ENCODE data around the gene COBLL1.

The COBLL1 gene

DNA sequence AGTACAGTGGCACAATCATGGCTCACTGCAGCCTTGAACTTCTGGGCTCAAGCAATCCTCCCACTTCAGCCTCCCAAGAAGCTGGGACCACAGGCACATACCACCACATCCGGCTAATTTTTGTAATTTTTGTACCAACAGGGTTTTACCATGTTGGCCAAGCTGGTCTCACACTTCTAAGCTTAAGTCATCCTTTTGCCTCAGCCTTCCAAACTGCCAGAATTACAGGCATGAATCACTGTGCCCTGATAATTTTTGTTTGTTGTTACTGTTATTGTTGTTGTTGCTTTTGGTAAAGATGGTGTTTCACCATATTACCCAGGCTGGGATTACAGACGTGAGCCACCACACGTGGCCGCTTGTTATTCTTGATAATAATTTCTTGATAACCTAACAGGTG is 10.5 kb upstream of the COBLL1 start:
- no peak for DNase-seq

- DNase-seq: no peak
Observed at GRCh38 chr2:164850235-164850634, 8.6 kb upstream of the COBLL1 start.

- DNase-seq: no peak
Observed at GRCh38 chr2:164849506-164849905, 7.9 kb upstream of the COBLL1 start.

- no peak for DNase-seq
Observed at GRCh38 chr2:164847981-164848741, 6.5 kb upstream of the COBLL1 start.

DNA sequence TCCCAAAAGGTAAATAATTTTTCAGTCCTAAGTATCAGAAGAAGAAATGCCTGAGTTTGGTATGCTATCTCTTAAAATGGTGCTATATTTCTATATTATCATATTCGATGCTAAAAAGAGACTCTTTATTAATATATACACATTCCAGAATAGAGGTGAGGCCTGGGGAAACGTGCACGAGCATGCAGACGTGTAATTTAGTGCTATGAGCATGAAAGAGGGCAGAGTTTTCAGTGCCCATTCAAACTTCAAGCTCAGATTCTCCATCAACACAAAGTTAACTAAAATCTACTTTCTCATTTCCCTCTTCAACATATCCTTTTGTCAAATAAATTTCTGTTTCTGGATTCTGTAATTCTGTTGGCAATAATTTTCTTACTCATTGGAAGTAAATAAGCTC is 5.7 kb upstream of the COBLL1 start:
- no peak for DNase-seq

GRCh38 chr2:164846276-164846675 is 4.7 kb upstream of the COBLL1 start:
- no peak for DNase-seq

DNA sequence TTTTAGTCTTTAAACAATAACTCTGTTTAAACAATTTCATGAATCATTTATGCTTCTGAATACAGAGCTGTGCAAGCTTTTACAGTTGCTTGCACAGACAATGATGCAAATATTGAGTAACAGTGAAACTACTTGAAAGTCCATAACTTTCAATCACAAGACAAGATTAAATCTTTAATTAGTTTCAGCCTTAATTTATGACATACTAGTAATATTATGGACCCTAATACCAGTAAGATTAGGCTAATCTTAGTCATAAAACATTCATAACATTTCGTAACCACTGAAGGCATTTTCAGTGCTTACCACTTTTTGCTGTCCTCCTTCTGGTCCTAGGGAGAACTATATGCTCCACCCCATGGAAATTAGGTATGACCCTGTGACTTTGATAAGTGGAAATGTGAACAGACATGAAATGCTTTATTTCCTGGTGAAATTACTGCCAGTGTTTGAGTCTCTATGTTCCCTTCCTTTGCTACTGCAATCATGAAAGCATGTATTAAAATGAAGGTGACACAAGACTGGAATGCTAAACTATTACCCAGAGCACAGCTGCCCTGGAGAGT is 1.8 kb upstream of the COBLL1 start:
- DNase-seq: no peak

DNA sequence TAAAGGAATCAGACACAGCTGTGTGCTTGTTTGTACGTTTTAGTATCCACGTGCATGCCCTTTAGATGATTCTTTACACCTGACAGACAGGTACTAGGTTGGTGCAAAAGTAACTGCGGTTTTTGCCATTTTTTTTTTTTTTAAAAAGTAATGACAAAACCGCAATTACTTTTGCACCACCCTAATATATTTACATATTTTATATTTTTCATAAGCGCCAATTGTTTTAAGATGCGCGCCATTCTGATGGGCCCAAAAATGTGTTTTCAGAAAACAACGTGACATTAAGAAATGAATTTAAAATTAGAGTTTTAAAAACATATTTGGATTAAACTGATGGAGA is 972 bp upstream of the COBLL1 start:
- DNase-seq: no peak

- DNase-seq: no peak
Observed at GRCh38 chr2:164840930-164841718, 499 bp downstream of the COBLL1 start.

DNA sequence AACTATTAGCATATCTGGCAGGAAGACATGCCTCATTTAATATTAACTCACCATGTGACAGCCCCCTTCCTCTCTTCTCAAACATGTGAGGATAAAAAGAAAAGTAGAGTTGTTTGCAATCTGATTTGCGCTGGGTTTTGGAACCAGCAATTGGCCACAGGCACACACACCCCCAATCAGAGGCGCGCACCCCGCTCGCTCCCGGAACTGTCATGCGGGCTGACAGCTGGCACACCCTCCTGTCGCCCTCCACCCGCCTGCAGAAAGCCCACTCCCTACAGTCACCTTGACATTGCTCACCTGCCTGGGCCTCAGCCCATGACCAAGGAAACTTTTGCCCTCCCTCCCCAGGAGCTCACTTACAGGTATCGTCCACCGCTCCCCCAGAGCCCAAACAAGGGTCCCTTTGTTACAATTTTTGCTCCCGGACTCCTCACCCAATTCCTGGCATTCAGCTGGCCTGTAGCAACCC is 1.1 kb downstream of the COBLL1 start:
- DNase-seq: no peak

DNA sequence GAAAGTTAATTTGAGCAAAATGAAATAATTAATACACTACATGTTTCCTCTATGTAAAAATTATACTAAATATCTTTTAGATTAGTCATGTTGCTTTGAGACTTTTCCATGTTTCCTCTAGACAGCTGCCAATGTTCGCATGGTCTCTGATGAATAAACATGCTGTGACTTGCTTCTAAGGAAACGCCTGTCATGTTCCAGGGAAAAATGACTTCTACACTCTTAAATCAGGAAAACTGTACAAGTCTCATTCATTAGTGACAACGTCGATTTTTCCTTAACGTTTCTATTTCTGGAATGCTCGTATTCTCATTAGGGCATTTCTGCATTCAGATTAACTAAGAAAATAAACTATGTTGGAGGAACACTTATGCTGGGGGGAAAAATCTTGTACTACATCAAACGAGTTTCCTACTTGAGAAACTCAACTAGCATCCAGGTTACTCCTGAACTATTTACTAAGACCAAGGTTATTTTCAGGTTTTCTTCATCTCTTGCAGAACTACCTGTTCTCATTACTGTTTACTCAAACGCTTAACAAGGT is 1.6 kb downstream of the COBLL1 start:
- DNase-seq: no peak

GRCh38 chr2:164837807-164838206 is 3.8 kb downstream of the COBLL1 start:
- DNase-seq: no peak

GRCh38 chr2:164836907-164837306 is 4.7 kb downstream of the COBLL1 start:
- DNase-seq: no peak

- DNase-seq: no peak
Observed at GRCh38 chr2:164835302-164835701, 6.3 kb downstream of the COBLL1 start.

DNA sequence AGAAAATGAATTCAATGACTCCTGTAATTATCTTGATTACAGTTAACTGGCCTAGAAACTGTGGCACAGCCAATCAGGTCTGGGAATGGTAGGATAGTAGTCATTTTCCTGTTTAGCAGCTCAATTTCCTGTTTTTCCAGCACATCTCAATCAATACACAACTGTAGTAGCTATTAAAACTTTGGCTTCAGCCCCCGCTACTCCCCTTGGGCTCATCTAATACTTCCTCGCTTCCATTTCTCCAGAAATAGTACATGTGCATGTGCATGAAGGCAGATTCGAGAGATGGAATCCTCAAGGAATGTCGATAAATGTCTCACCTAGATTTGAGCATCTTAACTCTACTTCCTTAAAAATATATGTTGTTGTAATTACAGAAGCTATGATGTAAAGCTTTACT is 9.7 kb downstream of the COBLL1 start:
- DNase-seq: no peak

- no peak for DNase-seq
Observed at GRCh38 chr2:164831180-164831579, 10.4 kb downstream of the COBLL1 start.

- no peak for DNase-seq
Observed at GRCh38 chr2:164826293-164827243, 15.1 kb downstream of the COBLL1 start.

GRCh38 chr2:164824872-164825271 is 16.8 kb downstream of the COBLL1 start:
- no peak for DNase-seq

DNA sequence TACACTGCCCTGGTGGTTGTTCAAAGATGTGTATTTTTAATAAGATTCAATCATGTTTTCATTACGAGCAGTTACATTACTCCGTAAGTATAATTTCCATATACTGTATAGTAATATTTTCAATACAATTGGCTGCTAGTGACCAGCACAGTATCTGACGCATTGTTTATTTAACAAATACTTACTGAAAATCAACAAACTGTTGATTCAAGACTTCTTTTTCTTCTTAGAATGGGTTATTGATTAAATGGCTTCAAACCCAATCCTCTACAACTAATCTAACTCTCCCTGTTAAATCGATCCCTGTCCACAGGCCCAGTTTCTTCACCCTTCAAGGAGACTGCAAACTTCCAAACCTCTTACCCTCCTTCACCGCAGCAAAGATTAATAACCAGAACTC is 18.5 kb downstream of the COBLL1 start:
- no peak for DNase-seq

- DNase-seq: no peak
Observed at GRCh38 chr2:164821338-164821737, 20.3 kb downstream of the COBLL1 start.

DNA sequence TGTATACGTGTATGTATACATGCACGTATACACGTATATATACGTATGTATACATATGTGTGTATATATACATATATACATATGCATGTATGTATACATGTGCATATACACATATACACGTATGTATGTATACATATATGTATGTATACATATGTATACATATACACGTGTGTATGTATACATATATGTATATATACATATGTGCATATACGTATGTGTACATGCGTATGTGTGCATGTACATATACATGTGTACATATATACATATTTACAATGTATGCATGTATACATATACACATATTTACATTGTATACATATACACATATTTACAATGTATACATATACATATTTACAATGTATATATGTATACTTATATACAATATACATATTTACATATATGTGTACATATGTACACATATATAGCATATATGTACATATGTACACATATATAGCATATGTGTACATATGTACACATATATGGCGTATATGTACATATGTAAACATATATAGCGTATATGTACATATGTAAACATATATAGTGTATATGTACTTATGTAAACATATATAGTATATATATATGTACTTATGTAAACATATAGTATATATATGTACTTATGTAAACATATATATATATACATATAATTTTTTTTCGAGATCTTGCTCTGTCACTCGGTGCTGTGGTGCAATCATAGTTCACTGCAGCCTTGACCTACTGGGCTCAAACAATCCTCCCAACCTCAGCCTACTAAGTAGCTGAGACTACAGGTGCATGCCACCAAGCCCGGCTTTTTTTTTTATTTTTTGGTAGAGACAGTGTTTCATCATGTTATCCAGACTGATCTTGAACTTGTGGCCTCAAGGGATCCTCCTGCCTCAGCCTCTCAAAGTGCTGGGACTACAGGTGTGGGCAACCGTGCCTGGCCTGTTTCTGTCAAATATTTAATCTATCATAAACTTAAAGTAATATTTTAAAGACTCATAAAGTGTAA is 23.2 kb downstream of the COBLL1 start:
- no peak for DNase-seq
